GM21367 (cell line): ENCODE results near the gene CD274.
"Not testable (repeated sequence)": the region's sequence is repeated elsewhere in the genome, so short reads cannot be mapped to it uniquely, and the experiment has no call there.

Experiments used
- ATAC-seq: cut with Tn5 transposase; IDR thresholded peaks from one replicate; pipeline ENCODE4 v1.9.1; 2021; ENCODE audit not compliant: unreplicated experiment

Gene CD274

GRCh38 chr9:5437254-5438216 lies 12.8 kb upstream of the CD274 start, which contains the start of gene PLGRKT:
PLGRKT (minus strand) TSS chr9:5437925; CDS start chr9:5431977, 5,948 bp downstream.
- peak; percentile 72 for ATAC-seq

DNA sequence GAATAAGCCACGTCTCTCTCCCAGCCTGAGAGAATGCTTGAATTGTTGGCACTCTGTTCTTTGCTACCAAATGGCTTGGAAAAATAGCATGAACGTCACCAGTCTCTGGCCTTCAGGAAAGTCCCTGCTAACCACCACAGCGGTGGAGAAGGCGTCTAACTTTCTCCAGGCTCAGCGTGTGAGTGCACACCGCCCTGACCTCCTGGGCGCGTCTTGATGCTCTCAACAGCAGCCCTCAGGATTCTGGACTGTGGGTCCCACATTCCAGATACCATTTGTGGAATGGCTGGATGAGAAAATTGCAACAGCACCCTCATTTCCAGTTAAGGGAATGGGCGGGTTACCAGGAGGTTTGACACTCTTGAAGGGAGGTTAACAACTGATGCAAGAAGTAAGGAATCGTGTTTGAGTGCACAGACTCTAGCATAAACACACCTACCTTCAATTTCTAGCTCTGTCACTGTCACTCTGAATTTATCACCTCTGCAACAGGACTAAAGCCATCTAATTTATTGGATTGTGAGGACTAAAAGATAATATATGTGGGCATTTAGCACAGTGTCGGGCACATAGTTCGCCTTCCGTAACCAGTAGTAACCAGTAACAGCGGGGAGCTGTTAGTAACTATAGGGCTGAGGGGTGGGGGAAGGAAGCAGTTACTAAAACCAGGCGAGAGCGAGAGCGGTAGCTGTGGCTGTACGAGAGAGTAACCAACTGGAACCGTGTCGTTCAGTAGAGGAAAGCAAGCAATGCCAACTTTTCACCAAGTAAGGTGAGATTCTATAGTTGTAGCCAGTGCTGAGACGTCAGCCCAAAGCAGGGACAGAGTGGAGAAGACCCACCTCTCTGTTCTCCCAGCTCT lies 11.8 kb upstream of the CD274 start:
- peak; percentile 58 for ATAC-seq

DNA sequence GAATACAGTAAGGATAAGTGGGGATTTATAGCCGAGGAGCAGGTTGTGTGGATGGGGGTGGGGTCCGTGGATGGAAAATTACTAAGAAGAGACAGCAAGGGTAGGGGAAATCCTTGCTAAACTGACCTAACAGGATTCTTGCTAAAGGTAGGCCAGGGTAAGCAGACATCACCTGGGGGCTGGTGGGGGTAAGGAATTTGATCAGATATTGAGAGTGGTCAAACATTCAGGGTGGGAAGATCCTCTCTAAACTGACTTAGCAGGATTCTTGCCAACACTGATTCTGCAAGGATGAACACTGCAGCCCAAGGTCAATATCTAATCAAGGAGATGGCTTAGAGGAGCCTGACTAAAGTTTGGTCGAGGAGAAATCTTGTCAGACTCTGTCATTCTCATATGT lies 9.9 kb upstream of the CD274 start:
- ATAC-seq, result no peak

DNA sequence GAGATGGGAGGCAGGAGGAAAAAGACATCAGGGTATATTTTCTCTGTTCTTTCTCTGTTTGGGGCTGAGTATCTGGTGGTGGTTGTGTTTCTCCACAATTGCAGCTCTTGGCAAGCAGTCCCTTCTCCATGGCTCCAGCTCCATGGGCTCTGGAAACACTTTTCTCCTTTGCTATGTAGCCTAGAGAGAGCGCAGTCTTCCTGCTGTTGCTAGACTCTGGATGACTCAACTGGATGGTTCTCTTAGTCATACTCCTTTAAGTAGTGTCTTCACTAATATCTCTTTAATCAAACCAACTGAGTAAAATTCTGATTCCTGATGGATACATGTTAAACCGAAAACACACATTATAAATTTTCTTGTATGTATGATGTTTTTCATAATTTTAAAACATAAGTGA lies 9.3 kb upstream of the CD274 start:
- no peak for ATAC-seq

GRCh38 chr9:5442400-5443011 lies 7.8 kb upstream of the CD274 start:
- no peak for ATAC-seq

GRCh38 chr9:5443850-5444249 lies 6.5 kb upstream of the CD274 start:
- ATAC-seq, result no peak

- ATAC-seq, result not testable (repeated sequence)
Observed at GRCh38 chr9:5445096-5445495, 5.2 kb upstream of the CD274 start.

DNA sequence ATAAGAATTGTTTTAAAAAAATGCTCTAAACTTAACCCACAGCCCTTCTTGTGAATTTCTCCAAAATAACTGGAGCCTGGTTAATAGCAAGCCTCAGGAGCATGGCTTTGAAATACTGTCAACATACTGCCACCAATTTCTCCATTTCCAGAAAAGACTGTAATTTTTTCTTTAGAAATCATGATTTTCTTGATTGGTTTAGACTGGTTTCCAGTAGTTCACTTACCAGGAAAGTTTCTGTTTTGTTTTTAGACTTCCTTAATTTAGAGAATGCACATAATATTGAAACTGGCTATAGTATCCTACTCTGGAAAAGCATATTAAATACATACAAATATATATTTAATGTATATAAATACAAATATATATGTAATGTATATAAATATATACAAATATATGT lies 4.5 kb upstream of the CD274 start:
- no peak for ATAC-seq

- ATAC-seq, result no peak
Observed at GRCh38 chr9:5446451-5447236, 3.7 kb upstream of the CD274 start.

DNA sequence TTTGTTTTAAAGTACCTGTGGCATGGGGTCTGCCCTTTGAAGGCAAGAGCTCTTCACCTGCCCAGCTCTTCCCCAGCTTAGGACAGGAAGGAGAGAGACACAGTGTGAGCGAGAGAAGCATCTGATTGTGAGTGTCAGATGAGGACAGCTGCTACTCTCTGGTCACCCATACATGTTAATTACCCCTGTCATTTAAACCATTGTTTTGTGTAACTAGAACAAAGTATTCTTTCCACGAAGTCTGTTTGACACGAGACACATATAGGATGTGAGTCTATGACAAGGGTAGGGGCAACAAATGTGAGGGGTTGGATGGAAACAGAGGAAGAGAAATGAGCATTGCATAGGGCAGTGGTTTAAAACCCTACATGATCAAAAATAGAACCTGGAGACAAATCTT lies 3.0 kb upstream of the CD274 start:
- no peak for ATAC-seq

GRCh38 chr9:5448016-5448415 lies 2.3 kb upstream of the CD274 start:
- no peak for ATAC-seq

- ATAC-seq, result no peak
Observed at GRCh38 chr9:5448461-5449435, 1.6 kb upstream of the CD274 start.

GRCh38 chr9:5449521-5450358 lies 602 bp upstream of the CD274 start:
- no peak for ATAC-seq

DNA sequence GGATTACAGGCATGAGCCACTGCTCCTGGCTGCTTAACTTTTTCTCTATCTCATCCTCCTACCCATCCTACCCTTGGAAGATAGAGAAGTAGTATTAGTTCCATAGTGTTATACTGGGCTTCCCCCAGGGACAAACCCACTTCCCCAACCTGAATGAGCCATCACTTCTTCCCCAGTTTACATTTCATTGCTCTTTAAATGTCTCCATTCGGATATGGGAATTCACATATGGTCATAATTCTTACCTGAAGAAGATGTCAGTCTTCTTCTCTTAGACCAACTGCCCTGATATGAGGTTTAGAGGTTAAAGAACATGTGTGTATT lies 1.9 kb downstream of the CD274 start:
- no peak for ATAC-seq

GRCh38 chr9:5453004-5453403 lies 2.7 kb downstream of the CD274 start:
- ATAC-seq, result no peak

DNA sequence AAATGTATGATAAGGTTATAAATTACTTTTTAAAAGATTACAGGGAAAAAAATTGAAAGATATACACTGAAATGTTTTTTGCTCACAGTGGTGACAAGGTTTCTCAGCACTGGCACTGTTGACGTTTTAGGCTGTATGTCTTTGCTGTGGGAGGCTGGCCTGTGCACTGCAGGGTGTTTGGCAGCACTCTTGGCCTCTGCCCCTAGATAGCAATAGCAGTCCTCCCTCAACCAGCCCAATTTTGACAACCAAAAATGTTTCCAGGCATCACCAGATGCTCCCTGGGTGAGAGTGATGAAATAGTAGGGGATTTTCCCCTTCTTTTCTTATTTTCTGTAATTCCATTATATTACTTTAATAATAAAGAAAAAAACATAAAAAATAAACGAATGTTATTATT lies 3.3 kb downstream of the CD274 start:
- ATAC-seq, result peak; percentile 29

DNA sequence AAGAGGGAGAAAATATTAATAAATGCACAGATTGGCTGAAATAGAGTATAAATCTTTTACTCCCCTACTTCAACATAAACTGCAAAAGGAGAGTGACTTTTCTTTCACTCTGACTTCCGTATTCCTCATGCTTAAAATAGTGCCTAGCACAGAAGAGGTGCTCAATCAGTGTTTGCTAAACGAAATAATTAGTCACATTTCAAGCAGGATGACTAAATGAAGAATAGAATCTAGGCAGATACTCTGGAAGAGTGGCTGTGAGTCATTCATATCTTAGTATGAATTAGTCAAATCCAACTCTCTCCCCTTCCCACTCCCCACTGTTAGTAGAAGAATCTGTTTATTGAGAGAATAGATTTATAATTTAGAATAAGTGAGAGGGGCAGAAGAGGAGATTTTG lies 4.8 kb downstream of the CD274 start:
- no peak for ATAC-seq

GRCh38 chr9:5459289-5459829 lies 9.0 kb downstream of the CD274 start:
- ATAC-seq, result no peak
